Measurements from ENCODE around the gene HTR3D.
"Not testable (repeated sequence)": the region's sequence is repeated elsewhere in the genome, so short reads cannot be mapped to it uniquely, and the experiment has no call there.

- TF ChIP-seq CTCF (IDR thresholded peaks at IDR 0.05); EZH2 (IDR thresholded peaks at IDR 0.05; ENCODE audit: borderline replicate concordance, insufficient read depth, low read depth, low read length, poor library complexity, severe bottlenecking): not testable (repeated sequence)
These were observed 24.3 kb upstream of the HTR3D start for GRCh38 chr3:184007143-184007813.

Data from B cell (primary cell).